Psoas muscle (tissue), 8 donors: ENCODE data around the gene PLEKHM3. TPM values are rescaled to one million over a fixed set of nuclear protein-coding genes. Genes with fewer than 3 reads are reported as not detected.

Experiments
- ATAC-seq, 4 donors: fragments of 200-7000 bp; cut with Tn5 transposase; one replicate each; pipeline ENCODE4 v1.9.1; 2020; ENCODE audit warnings: moderate library complexity in 3 of 4, mild to moderate bottlenecking in 2 of 4
- DNase-seq, 2 donors: peaks; one replicate each; pipeline ENCODE4 v3.0.0-alpha.2; 2020
- H3K27ac ChIP-seq: fragments of 200-600 bp; one replicate; pipeline ENCODE4 v1.8.0; 2022
- H3K27me3 ChIP-seq, 3 donors: fragments of 200-600 bp in 1 of 3; one replicate each; pipeline versions ENCODE4 v1.6.1 to v1.8.0; 2013 to 2022; ENCODE audit warnings: low read length in 2 of 3, mild to moderate bottlenecking in 2 of 3, moderate library complexity in 1 of 3; ENCODE audit not compliant: insufficient read depth in 3 of 3
- H3K36me3 ChIP-seq, 2 donors: fragments of 200-600 bp in 1 of 2; one replicate each; pipeline versions ENCODE4 v1.6.1 to v1.8.0; 2013 to 2022; ENCODE audit warnings: low read depth in 1 of 2, mild to moderate bottlenecking in 1 of 2, moderate library complexity in 1 of 2; ENCODE audit not compliant: insufficient read depth in 1 of 2
- H3K4me1 ChIP-seq: fragments of 200-600 bp; one replicate; pipeline ENCODE4 v1.8.0; 2022
- H3K4me3 ChIP-seq: fragments of 200-600 bp; one replicate; pipeline ENCODE4 v1.8.0; 2022; ENCODE audit warnings: mild to moderate bottlenecking
- H3K9me3 ChIP-seq: fragments of 200-600 bp; one replicate; pipeline ENCODE4 v1.8.0; 2022
- CTCF ChIP-seq: fragments of 200-600 bp; IDR thresholded peaks from one replicate; pipeline ENCODE4 v1.8.0; 2022; ENCODE audit warnings: antibody characterized with exemption
- WGBS, 3 donors: extraction: QIAGEN DNeasy Blood & Tissue Kit; methylation state at CpG; one replicate each; pipeline versions ENCODE4 v1.1.6 to v1.1.7; 2013; 5-methylcytosine and 5-hydroxymethylcytosine counted together
- intact Hi-C, 2 donors: fragments of 100-400 bp; cut with DNase I; formaldehyde crosslinking; loops; one replicate each; pipeline versions ENCODE4 v1.11.0 to v1.14.2; 2022
- polyA plus RNA-seq, 3 donors: library from polyadenylated mRNA; stranded (reverse); fragments of 200-250 nt; gene quantifications; one replicate each; pipeline ENCODE4 v1.2.3, GENCODE V29; 2013
- total RNA-seq, 4 donors: library from RNA; stranded (reverse); fragmentation: NEBNext Ultra II Directional in 2 of 4; extraction: Animal tissue kit (Norgen Biotek cat#: 25700) in 2 of 4; gene quantifications; one replicate each; pipeline versions ENCODE4 v1.2.1 to v1.2.4, GENCODE V29; 2021 to 2023
- donor health status: healthy with polysubstance abuse.
- donor health status: DM: no; HTN: no; CAD: no; lungs with moderate emphysema.
- donor health status: Bipolar disorder and iron deficiency.
- donor health status: healthy.
- donor health status: DM: yes; HTN: yes; CAD: no.
- donor health status: DM: no; HTN: no; CAD: no.
- donor health status: DM: no; HTN: no; CAD: no.
- donor health status: DM: yes; HTN: yes; CAD: no.

PLEKHM3 gene
- total and polyA plus RNA-seq, 7 donors: 1.1 to 5.7 (median 4.0) TPM

GRCh38 chr2:207967121-207967520, 58.2 kb downstream of the PLEKHM3 start:
- H3K4me3 ChIP-seq: no peak overlapping the region
- ATAC-seq (no peak), DNase-seq (no peak)
- intact Hi-C loops: no loop called here
- no peaks in the 10 kb centered on the region for H3K9me3 ChIP-seq
- H3K27me3 ChIP-seq: no peaks in the 10 kb centered on the region
- no peak for TF ChIP-seq CTCF
- H3K4me1 ChIP-seq: peaks cover 12% of the 10 kb centered on the region
- H3K36me3 ChIP-seq: no peaks in the 10 kb centered on the region
- WGBS, 3 donors: 78 to 80% (median 78%) methylated on average over 3 of the region's 3 CpGs
- no peak overlapping the region for H3K27ac ChIP-seq

GRCh38 chr2:207960911-207961310, 64.4 kb downstream of the PLEKHM3 start:
- H3K4me1 ChIP-seq: no peaks in the 10 kb centered on the region
- intact Hi-C loops: no loop called here
- H3K9me3 ChIP-seq: no peaks in the 10 kb centered on the region
- H3K27ac ChIP-seq: no peak overlapping the region
- no peak for TF ChIP-seq CTCF
- no peaks in the 10 kb centered on the region for H3K36me3 ChIP-seq
- ATAC-seq (no peak), DNase-seq (no peak)
- H3K27me3 ChIP-seq: no peaks in the 10 kb centered on the region
- WGBS, 3 donors: 62 to 68% (median 63%) methylated on average over 1 of the region's 1 CpG
- no peak overlapping the region for H3K4me3 ChIP-seq

- no peaks in the 10 kb centered on the region for H3K27me3 ChIP-seq
- no peak overlapping the region for H3K27ac ChIP-seq
- no peak for ATAC-seq
- H3K4me1 ChIP-seq: no peaks in the 10 kb centered on the region
- no peak for DNase-seq
- intact Hi-C loops: no loop called here
- no peaks in the 10 kb centered on the region for H3K36me3 ChIP-seq
- H3K9me3 ChIP-seq: no peaks in the 10 kb centered on the region
- no peak overlapping the region for H3K4me3 ChIP-seq
- 65 to 70% (median 67%) methylated on average over 1 of the region's 1 CpG for WGBS, 3 donors
- TF ChIP-seq CTCF: no peak
These were observed 65.2 kb downstream of the PLEKHM3 start for GRCh38 chr2:207960090-207960489.

- Histone ChIP-seq H3K4me1 (no peaks in the 10 kb centered on the region), H3K9me3 (no peaks in the 10 kb centered on the region), H3K4me3 (no peak overlapping the region), H3K27me3 (no peaks in the 10 kb centered on the region), H3K36me3 (no peaks in the 10 kb centered on the region), H3K27ac (no peak overlapping the region)
- intact Hi-C loops: no loop called here
- DNase-seq: no peak
- no peak for ATAC-seq
- 76 to 84% (median 77%) methylated on average over 3 of the region's 3 CpGs for WGBS, 3 donors
- no peak for TF ChIP-seq CTCF
These were observed 68.6 kb downstream of the PLEKHM3 start for GRCh38 chr2:207956771-207957170.

GRCh38 chr2:207955456-207955855, 69.9 kb downstream of the PLEKHM3 start:
- no peak for TF ChIP-seq CTCF
- no peaks in the 10 kb centered on the region for H3K4me1 ChIP-seq
- H3K27ac ChIP-seq: no peak overlapping the region
- ATAC-seq: no peak
- intact Hi-C loops: no loop called here
- H3K4me3 ChIP-seq: no peak overlapping the region
- no peaks in the 10 kb centered on the region for H3K9me3 ChIP-seq
- WGBS, 3 donors: 38 to 91% (median 40%) methylated on average over 1 of the region's 1 CpG
- H3K36me3 ChIP-seq: no peaks in the 10 kb centered on the region
- no peak for DNase-seq
- no peaks in the 10 kb centered on the region for H3K27me3 ChIP-seq
